HS-5 (cell line): ENCODE measurements around the gene CERK.
A peak's percentile ranks its signal among the peaks of the same experiment; 100 is the strongest.
"Not testable (repeated sequence)": the region's sequence is repeated elsewhere in the genome, so short reads cannot be mapped to it uniquely, and the experiment has no call there.

Source experiments
- DNase-seq: peaks from one replicate; pipeline ENCODE4 v3.0.0-alpha.2; 2012; ENCODE audit warnings: low read depth

CERK gene

GRCh38 chr22:46646531-46647215 is 91.4 kb downstream of the CERK start:
- no peak for DNase-seq

DNA sequence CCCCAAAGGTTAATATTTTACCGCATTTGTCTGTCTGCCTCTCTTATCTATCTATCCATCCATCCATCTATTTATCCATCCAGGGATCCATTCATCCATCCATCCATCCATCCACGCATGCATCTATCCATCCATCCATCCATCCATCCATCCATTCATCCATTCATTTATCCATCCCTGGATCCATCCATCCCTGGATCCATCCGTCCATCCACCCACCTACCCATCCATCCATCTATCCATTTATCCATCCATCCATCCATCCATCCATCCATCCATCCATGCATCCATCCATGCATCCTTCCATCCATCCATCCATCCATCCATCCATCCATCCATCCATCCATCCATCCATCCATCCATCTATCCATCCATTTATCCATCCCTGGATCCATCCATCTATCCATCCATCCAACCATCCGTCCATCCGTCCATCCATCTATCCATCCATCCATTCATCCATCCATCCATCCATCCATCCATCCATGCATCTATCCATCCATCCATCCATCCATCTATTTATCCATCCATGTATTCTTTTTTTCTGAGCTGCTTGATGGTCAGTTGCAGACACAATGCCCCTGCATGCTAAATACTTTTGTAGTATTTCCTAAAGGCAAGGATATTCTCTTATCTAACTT is 95.1 kb downstream of the CERK start:
- DNase-seq = not testable (repeated sequence)

DNA sequence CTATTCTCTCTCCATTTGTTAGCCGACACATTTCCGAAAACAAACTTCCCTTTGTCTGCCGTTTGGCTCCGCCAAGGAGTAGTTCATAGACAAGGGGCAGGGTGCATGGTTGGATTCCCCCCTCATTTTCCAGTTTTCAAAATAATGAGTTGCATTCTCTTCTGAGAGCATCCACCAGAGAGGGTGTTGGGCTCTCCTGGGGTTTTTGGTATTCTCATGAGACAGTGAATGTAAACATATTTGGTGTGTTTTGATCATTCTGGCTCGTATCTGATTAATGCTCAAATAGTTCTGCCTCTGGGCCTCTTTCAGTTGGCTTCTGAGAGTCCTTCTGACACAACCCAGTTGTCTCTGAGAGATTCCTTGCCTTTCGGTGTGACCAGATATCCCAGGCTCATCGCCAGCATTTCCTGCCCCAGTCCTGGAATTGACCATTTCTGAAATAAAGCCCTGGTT is 96.2 kb downstream of the CERK start:
- no peak for DNase-seq

DNA sequence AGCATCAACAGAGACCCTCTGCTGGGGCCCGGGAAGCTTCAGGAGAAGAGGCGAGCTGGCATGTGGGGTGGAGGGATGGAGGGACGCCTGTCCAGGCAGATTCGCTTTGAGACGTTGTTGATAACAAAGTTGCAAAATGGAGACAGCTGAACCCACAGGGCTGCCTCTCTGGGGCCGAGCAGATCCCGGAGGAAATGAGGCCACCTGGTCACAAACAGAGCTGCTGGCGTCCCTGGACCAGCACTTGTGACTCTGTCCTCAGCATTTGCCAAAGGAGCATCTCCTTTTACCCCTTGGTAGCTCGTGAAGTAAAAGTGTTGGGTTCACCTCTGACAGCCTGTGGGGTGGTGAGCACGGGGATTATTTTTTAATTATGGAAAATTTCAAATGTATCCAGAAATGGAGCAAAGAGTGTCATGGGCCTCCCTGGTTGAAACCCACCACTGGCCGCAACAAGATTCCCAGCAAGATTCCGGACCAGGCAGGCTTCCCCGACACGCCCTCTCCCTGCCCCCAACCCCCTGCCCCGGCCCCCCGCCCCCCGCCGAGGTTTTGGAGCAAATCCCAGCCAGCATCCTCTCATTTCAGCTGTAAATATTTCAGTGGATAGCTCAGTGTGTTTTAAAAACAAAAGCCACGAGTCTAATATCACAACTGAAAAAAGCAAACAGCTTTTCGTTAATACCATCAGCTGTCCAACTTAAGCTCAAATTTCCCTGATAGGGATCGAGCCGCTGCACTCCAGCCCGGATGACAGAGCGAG is 97.6 kb downstream of the CERK start:
- DNase-seq = no peak

- no peak for DNase-seq
These were observed 98.2 kb downstream of the CERK start for GRCh38 chr22:46639843-46640242.

DNA sequence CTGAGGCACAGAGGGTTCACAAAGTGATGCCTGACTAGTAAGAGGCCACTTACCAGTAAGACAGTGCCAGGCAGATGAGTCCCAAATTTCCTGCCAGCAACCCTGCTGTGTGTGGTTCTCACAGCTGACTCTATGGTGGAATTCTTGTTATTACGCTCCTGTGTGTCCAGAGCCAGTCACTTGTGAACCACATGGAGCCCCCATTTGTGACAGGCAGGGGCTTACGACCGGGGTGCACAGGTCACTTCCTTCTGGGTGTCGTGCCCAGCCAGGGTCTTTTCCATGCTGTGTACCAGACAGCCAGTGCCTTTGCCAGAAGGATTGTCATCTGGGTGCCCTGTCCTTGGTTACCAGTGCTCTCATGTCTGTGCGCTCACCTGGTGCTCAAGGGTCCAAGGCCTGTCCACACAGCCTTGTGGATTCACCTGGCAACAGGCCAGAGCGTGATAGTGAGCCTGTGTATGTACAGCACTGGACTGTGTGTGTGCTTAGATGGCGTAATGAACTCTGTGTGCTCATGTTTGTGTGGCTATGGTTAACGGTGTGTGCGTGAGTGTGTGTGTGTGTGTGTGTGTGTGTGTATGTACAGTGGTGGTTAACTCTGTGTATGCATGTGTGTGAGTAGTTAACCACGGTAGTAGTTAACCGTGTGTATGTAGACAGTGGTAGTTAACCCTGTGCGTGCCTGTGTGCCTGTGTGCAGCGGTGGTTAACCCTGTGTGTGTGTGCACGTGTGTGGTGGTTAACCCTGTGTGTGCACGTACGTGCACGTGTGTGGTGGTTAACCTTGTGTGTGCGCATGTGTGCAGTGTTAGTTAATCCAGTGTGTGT is 99.2 kb downstream of the CERK start:
- DNase-seq = no peak

DNA sequence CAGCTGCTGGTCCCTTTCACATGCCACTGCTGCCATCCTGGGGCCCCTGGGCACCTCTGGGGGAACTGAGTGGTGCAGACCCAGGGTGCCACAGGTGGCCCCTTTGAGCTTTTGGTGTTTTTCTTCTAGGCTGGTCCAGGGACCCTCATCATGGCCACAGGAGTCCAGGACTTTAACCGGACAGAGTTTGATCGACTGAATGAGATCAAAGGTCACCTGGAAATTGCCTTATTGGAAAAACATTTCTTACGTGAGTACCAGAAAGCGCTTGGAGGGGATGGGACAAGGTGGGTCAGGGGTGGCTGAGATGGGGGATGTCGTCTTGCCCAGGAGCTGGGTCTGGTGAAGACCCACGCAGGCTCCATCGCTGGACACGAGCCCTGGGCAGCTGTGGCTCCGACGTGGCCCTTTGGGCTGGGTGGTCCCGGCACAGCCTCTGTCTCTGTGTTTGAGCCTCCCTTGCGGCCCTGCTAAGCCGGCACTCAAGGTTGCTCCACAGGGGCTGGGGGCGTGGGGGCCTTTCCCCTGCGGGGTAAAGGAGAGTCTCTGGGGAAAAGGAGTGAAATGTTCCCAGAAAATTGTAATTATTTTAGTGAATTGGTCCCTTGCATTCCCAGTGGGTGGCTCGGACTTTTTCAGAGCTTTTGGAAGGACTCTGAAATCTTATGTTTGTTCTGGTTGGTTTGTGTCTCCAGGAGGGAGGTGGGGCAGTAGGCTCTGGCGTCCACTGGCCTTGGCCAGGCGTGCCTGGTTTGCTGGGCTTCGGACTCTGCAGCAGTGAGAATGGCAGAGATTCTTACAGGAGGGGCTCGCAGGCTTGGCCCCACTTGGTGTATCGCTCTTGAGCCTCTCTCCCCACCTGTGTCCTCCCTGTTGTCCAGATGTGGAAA is 100.1 kb downstream of the CERK start:
- no peak for DNase-seq

DNA sequence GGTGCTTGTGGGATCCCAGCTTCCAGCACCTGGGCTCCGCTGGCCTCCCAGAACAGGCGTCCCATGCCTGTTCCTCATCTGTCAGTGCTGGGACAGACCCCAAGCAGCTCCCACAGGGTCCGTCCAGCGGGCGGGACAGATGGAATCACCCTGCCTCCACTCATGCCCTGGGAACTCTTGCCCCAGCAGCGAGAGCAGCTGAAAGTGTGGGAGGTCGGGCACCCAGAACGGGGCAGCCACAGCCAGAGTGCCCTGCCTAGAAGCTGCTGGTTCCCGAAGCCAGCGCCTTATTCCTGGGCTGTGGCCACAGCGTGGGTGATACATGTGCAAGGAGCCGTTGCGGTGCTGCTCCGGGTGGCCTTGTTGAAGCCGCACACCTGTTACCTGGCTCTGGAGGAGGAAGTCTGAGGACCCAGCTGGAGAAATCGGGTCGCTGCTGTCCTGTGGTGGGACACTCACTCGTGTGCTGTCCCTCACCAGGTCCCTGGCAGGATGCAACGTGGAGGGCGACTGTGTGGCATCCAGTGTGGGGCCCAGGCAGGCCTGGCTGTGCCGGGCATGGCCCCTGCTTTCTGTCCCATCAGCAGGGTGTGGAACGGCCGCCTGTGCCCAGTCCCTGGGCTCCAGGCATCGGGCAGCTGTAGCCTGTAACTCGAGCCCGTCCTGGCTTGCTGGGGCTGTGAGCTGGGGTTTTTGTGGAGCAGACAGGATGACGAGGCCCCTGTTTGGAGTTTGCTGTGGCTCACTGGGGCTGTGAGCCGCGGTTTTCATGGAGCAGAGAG is 101.6 kb downstream of the CERK start:
- DNase-seq = no peak

DNA sequence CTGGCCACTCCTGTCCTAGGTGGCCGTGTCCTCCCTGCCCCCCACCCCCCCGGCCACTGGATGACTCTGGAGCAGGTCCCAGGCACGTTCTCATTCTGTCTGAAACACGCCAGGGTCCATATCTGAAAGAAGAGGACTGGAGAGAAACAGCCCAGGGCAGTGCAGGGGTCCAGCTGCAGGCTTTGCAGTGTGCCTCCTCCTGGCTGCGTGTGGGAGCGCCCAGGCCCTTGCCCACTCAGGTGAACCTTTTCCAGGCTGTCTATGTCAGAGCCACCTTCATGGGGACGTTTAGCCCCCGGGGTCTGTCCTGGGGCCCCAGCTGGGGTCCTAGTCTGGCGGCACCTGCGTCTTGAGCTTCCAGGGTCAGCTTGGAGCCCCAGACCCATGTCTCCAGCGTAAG is 102.3 kb downstream of the CERK start:
- no peak for DNase-seq

GRCh38 chr22:46634973-46635685 is 102.9 kb downstream of the CERK start:
- DNase-seq = peak; percentile 2
